MCF 10A (cell line): ENCODE data around the gene PARN. TPM values are rescaled to one million over a fixed set of nuclear protein-coding genes. Genes with fewer than 3 reads are reported as not detected.

Experiments used
- BruUV-seq: library from RNA; stranded (reverse); fragments of 400-500 nt; replicated peaks from 2 replicates; lab custom pipeline; 2021; lab: Mats Ljungman, UMichigan
- CTCF ChIA-PET: fragments of 300-600 bp; sonication (Branson Sonifier 250); formaldehyde crosslinking; extraction: SDS; loops from one replicate; lab custom pipeline; 2021; ENCODE audit warnings: antibody characterized with exemption, inconsistent platforms; lab: Yijun Ruan, JAX
- POLR2A ChIA-PET: fragments of 300-600, 350-650 bp; sonication (Branson Sonifier 250); formaldehyde crosslinking; extraction: SDS; loops from one replicate; lab custom pipeline; 2020; ENCODE audit warnings: antibody characterized with exemption, inconsistent platforms; lab: Yijun Ruan, JAX
- DNase-seq: peaks from one replicate; pipeline ENCODE4 v3.0.0-alpha.2; 2018; ENCODE audit not compliant: unreplicated experiment
- H3K27ac Mint-ChIP-seq: one replicate; pipeline ENCODE4 v1.8.0; 2022; ENCODE audit warnings: mild to moderate bottlenecking, low read depth, mixed read lengths; ENCODE audit not compliant: unreplicated experiment
- H3K27me3 Mint-ChIP-seq: one replicate; pipeline ENCODE4 v1.8.0; 2022; ENCODE audit warnings: mixed read lengths; ENCODE audit not compliant: insufficient read depth, unreplicated experiment
- H3K36me3 Mint-ChIP-seq: one replicate; pipeline ENCODE4 v1.8.0; 2022; ENCODE audit warnings: mild to moderate bottlenecking, moderate library complexity, mixed read lengths; ENCODE audit not compliant: insufficient read depth, unreplicated experiment
- H3K4me1 Mint-ChIP-seq: one replicate; pipeline ENCODE4 v1.8.0; 2022; ENCODE audit warnings: mixed read lengths; ENCODE audit not compliant: insufficient read depth, unreplicated experiment
- H3K4me3 Mint-ChIP-seq: one replicate; pipeline ENCODE4 v1.8.0; 2022; ENCODE audit warnings: mild to moderate bottlenecking, moderate library complexity, mixed read lengths; ENCODE audit not compliant: unreplicated experiment
- H3K9me3 Mint-ChIP-seq: one replicate; pipeline ENCODE4 v1.8.0; 2022; ENCODE audit warnings: mixed read lengths; ENCODE audit not compliant: unreplicated experiment
- intact Hi-C: fragments of 100-400 bp; cut with micrococcal nuclease; formaldehyde crosslinking; loops from 2 replicates; pipeline ENCODE4 v1.14.1; 2022
- total RNA-seq: library from RNA; stranded (reverse); gene quantifications from 2 replicates; pipeline ENCODE4 v1.2.3, GENCODE V29; 2022
- TF ChIP-seq, protein P1 (sequence below): fragments of 200-600 bp; IDR thresholded peaks from one replicate; pipeline ENCODE4 v1.8.0; 2022; ENCODE audit warnings: antibody characterized with exemption, mild to moderate bottlenecking; ENCODE audit not compliant: unreplicated experiment

Gene PARN
- total RNA-seq, 1 experiment from 2014 or later = 35.0 TPM

DNA sequence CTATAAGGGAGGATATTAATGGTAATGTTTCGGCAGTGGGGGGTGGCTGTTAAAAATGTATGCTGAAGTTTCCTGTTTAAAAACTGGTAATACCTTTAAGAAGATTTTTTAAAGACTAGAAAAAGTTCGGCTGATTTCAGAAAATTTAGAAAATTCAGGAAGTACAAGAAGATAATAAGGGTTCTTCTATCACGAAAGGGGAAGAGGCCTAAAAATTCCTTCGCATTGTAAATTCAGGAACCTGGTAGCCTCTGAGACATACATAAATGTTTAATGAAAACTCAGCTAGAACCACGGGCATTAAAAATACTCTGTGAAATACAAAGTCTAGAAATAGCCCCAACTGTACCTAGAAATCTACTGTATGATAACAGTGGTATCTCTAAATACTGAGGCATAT lies 181.2 kb downstream of the PARN start:
- Mint-ChIP-seq H3K9me3 (no peaks in the 10 kb centered on the region), H3K27ac (peak overlapping the region; percentile 31), H3K4me3 (no peak overlapping the region), H3K27me3 (no peaks in the 10 kb centered on the region), H3K36me3 (peaks cover 13% of the 10 kb centered on the region), H3K4me1 (peaks cover 18% of the 10 kb centered on the region)
- intact Hi-C loops = loop anchor here (10.0 kb wide), 1 partner anchor 76 kb away; no protein-coding TSS in a partner anchor
- TF ChIP-seq, protein P1, sequence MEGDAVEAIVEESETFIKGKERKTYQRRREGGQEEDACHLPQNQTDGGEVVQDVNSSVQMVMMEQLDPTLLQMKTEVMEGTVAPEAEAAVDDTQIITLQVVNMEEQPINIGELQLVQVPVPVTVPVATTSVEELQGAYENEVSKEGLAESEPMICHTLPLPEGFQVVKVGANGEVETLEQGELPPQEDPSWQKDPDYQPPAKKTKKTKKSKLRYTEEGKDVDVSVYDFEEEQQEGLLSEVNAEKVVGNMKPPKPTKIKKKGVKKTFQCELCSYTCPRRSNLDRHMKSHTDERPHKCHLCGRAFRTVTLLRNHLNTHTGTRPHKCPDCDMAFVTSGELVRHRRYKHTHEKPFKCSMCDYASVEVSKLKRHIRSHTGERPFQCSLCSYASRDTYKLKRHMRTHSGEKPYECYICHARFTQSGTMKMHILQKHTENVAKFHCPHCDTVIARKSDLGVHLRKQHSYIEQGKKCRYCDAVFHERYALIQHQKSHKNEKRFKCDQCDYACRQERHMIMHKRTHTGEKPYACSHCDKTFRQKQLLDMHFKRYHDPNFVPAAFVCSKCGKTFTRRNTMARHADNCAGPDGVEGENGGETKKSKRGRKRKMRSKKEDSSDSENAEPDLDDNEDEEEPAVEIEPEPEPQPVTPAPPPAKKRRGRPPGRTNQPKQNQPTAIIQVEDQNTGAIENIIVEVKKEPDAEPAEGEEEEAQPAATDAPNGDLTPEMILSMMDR = no peak
- BruUV-seq = no TSS peak
- POLR2A ChIA-PET = no interaction called here
- DNase-seq = no peak
- CTCF ChIA-PET = interaction anchor here (0.7 to 2.4 kb wide), 5 partner anchors 40 to 154 kb away, joined by 3 to 13 read pairs (median 3); no protein-coding TSS in a partner anchor

DNA sequence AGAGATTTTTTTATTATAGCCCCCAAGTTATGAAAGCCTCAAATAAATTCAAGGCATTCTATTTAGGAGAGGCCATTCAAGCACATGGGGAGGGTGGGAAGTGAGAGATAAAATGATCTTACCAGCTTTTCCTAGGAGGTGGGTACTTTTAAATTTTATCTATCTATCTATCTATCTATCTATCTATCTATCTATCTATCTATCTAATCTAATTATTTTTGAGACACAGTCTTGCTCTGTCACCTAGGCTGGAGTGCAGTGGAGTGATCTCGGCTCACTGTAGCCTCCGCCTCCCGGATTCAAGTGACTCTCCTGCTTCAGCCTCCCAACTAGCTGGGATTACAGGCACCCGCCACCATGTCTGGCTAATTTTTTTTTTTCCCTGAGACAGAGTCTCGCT lies 182.3 kb downstream of the PARN start:
- TF ChIP-seq, protein P1 = no peak
- Mint-ChIP-seq H3K9me3 (no peaks in the 10 kb centered on the region), H3K27ac (peak overlapping the region; percentile 83), H3K36me3 (peaks cover 13% of the 10 kb centered on the region), H3K4me1 (peaks cover 18% of the 10 kb centered on the region), H3K4me3 (no peak overlapping the region), H3K27me3 (no peaks in the 10 kb centered on the region)
- POLR2A ChIA-PET = interaction anchor here (1.0 to 1.1 kb wide), 2 partner anchors 11 to 38 kb away, joined by 3 to 4 read pairs; no protein-coding TSS in a partner anchor
- BruUV-seq = no TSS peak
- CTCF ChIA-PET = interaction anchor here (1.1 to 2.4 kb wide), 2 partner anchors 81 to 147 kb away, joined by 3 to 13 read pairs; no protein-coding TSS in a partner anchor
- intact Hi-C loops = loop anchor here (10.0 kb wide), 1 partner anchor 77 kb away; no protein-coding TSS in a partner anchor
- no peak for DNase-seq

- intact Hi-C loops = loop anchor here (10.0 kb wide), 1 partner anchor 78 kb away; no protein-coding TSS in a partner anchor
- no TSS peak for BruUV-seq
- ChIA-PET POLR2A (interaction anchor here (0.9 kb wide), 1 partner anchor 145 kb away, joined by 3 read pairs; no protein-coding TSS in a partner anchor), CTCF (interaction anchor here (2.4 kb wide), 1 partner anchor 146 kb away, joined by 13 read pairs; no protein-coding TSS in a partner anchor)
- no peak for DNase-seq
- Mint-ChIP-seq H3K27ac (no peak overlapping the region), H3K36me3 (peaks cover 13% of the 10 kb centered on the region), H3K9me3 (no peaks in the 10 kb centered on the region), H3K4me3 (no peak overlapping the region), H3K27me3 (no peaks in the 10 kb centered on the region), H3K4me1 (peaks cover 18% of the 10 kb centered on the region)
- TF ChIP-seq, protein P1 = no peak
Observed at GRCh38 chr16:14446796-14447195, 183.3 kb downstream of the PARN start.

DNA sequence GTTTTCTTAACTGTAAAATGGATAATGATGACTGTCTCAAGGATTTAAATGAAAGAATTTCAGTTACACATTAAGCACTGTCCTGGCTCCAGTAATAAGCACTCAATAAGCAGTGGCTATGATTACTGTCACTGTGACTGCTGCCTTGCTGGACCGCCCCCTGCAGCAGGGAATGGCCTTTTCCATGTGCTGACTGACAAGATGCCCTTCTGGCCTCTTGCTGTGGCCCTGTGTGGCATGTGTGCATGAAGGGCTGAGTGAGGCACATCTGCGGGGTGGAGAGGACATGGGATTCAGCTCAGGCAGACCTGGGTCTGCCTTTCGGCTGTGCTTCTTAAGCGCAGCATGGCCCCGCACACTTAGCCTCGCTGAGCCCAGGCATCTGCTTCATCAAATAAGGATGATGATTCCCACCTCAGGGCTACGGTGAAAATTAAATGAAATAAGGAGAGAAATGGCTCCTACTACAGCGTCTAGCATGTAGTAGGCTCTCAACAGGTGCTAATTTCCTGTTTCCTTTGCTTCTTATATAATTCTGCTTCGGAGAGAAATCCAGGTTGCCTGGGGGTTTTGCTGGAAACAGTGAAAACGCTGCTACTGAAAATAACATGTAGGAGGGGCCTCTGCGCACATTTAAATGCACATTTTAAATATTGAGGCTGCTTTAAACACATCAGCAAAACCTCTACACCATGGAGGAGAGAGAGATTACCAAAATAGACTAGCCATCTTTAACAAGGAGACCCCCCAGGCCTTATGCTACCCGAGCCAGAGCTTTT lies 183.9 kb downstream of the PARN start:
- H3K36me3 Mint-ChIP-seq = peaks cover 13% of the 10 kb centered on the region
- no peak overlapping the region for H3K27ac Mint-ChIP-seq

More for the DNA sequence above, 183.9 kb downstream of the PARN start:
- Mint-ChIP-seq H3K4me1 (peaks cover 18% of the 10 kb centered on the region), H3K4me3 (no peak overlapping the region), H3K9me3 (no peaks in the 10 kb centered on the region), H3K27me3 (no peaks in the 10 kb centered on the region)
- POLR2A ChIA-PET = no interaction called here
- intact Hi-C loops = loop anchor here (10.0 kb wide), 1 partner anchor 79 kb away; no protein-coding TSS in a partner anchor
- BruUV-seq = no TSS peak
- CTCF ChIA-PET = interaction anchor here (2.4 kb wide), 1 partner anchor 146 kb away, joined by 13 read pairs; no protein-coding TSS in a partner anchor
- DNase-seq = no peak
- TF ChIP-seq, protein P1 = no peak
